H1 (cell line): ENCODE measurements around the gene MAN2A1. TPM values are rescaled to one million over a fixed set of nuclear protein-coding genes. Genes with fewer than 3 reads are reported as not detected.

Source experiments
- CTCF ChIA-PET: fragments of 300-600 bp; sonication (Branson Sonifier 250); formaldehyde crosslinking; loops from one replicate; lab custom pipeline; 2021; ENCODE audit not compliant: partially characterized antibody; lab: Charles Lee
- POLR2A ChIA-PET: fragments of 300-600 bp; sonication (Branson Sonifier 250); formaldehyde crosslinking; loops from one replicate; lab custom pipeline; 2021; ENCODE audit warnings: inconsistent platforms; ENCODE audit not compliant: partially characterized antibody; lab: Charles Lee
- DNase-seq, 2 experiments: peaks; one replicate each; pipeline versions ENCODE4 v3.0.0 to v3.0.0-alpha.2; 2010 to 2022; ENCODE audit warnings: low spot score in 2 of 2, low read depth in 1 of 2, mixed read lengths in 1 of 2
- FAIRE-seq: peaks from 2 replicates; lab custom pipeline; 2011; peaks lifted over from hg19 to GRCh38; lab: Jason Lieb, UNC
- H2AFZ ChIP-seq: 2 replicates; pipeline ENCODE4 v1.8.1; 2012; ENCODE audit warnings: low read length, inconsistent platforms
- H2AK5ac ChIP-seq: 2 replicates; pipeline ENCODE4 v1.6.1; 2013; ENCODE audit warnings: low read depth, low read length
- H2BK120ac ChIP-seq: replicated peaks from 2 replicates; pipeline ENCODE3; 2013; ENCODE audit warnings: low read depth, low read length, inconsistent platforms
- H2BK12ac ChIP-seq: 2 replicates; pipeline ENCODE4 v1.6.1; 2013; ENCODE audit warnings: low read depth, low read length
- H2BK15ac ChIP-seq: 2 replicates; pipeline ENCODE4 v1.6.1; 2013; ENCODE audit warnings: low read length
- H2BK20ac ChIP-seq: 2 replicates; pipeline ENCODE4 v1.6.1; 2013; ENCODE audit warnings: low read length
- H2BK5ac ChIP-seq: 2 replicates; pipeline ENCODE4 v1.6.1; 2013; ENCODE audit warnings: low read depth, low read length
- H3K14ac ChIP-seq: 2 replicates; pipeline ENCODE4 v1.6.1; 2013; ENCODE audit warnings: inconsistent platforms; ENCODE audit not compliant: insufficient read length
- H3K18ac ChIP-seq: 2 replicates; pipeline ENCODE4 v1.6.1; 2013; ENCODE audit warnings: low read length; ENCODE audit errors: extremely low read depth
- H3K23ac ChIP-seq: 2 replicates; pipeline ENCODE4 v1.6.1; 2013; ENCODE audit warnings: inconsistent platforms; ENCODE audit not compliant: insufficient read length
- H3K23me2 ChIP-seq: 2 replicates; pipeline ENCODE4 v1.6.1; 2013; ENCODE audit warnings: low read depth, low read length
- H3K27ac ChIP-seq: 2 replicates; pipeline ENCODE4 v1.6.1; 2011; ENCODE audit warnings: low read depth, low read length, inconsistent platforms
- H3K27me3 ChIP-seq, 4 experiments: replicated peaks in 1 of 4; 1 replicate in 1 of 4; 2 replicates in 3 of 4; pipeline versions ENCODE4 v1.6.1 to v1.8.1; 2011 to 2013; ENCODE audit warnings: low read length in 3 of 4, mild to moderate bottlenecking in 3 of 4, inconsistent platforms in 2 of 4, mixed read lengths in 2 of 4, moderate library complexity in 1 of 4; ENCODE audit not compliant: control insufficient read depth in 3 of 4, insufficient read depth in 3 of 4; ENCODE audit errors: extremely low read depth in 1 of 4
- H3K36me3 ChIP-seq, 4 experiments: 2 replicates each; pipeline versions ENCODE4 v1.6.1 to v1.8.1; 2011 to 2013; ENCODE audit warnings: mild to moderate bottlenecking in 4 of 4, low read length in 3 of 4, moderate library complexity in 2 of 4, control low read depth in 1 of 4, inconsistent platforms in 1 of 4; ENCODE audit not compliant: insufficient read depth in 4 of 4, control insufficient read depth in 2 of 4
- H3K4ac ChIP-seq: replicated peaks from 2 replicates; pipeline ENCODE3; 2013; ENCODE audit warnings: low read length, low read depth, mixed read lengths, inconsistent platforms; ENCODE audit not compliant: insufficient read length
- H3K4me1 ChIP-seq, 4 experiments: replicated peaks in 1 of 4; 1 replicate in 1 of 4; 2 replicates in 3 of 4; pipeline versions ENCODE4 v1.6.1 to v1.8.1; 2011 to 2013; ENCODE audit warnings: low read length in 3 of 4, inconsistent platforms in 2 of 4, mixed read lengths in 1 of 4; ENCODE audit not compliant: insufficient read depth in 4 of 4, control insufficient read depth in 3 of 4
- H3K4me2 ChIP-seq, 2 experiments: 2 replicates each; pipeline versions ENCODE4 v1.6.1 to v1.8.1; 2011 to 2013; ENCODE audit warnings: low read depth in 2 of 2, low read length in 2 of 2, control low read depth in 1 of 2, inconsistent platforms in 1 of 2, mild to moderate bottlenecking in 1 of 2; ENCODE audit not compliant: insufficient read depth in 1 of 2
- H3K4me3 ChIP-seq, 4 experiments: fragments of 200-600, 300-600 bp in 1 of 4; sonication (generic), shearing (Covaris generic), sonication (Bioruptor Twin) in 1 of 4; 2 replicates each; pipeline versions ENCODE4 v1.5.1 to v1.8.1; 2011 to 2016; ENCODE audit warnings: low read length in 4 of 4, low read depth in 3 of 4, control low read depth in 2 of 4, inconsistent platforms in 2 of 4, mild to moderate bottlenecking in 2 of 4, mixed read lengths in 1 of 4, moderate library complexity in 1 of 4; ENCODE audit not compliant: insufficient read depth in 2 of 4; ENCODE audit errors: extremely low read depth in 1 of 4
- H3K56ac ChIP-seq: replicated peaks from 2 replicates; pipeline ENCODE3; 2013; ENCODE audit warnings: low read depth, mild to moderate bottlenecking, mixed read lengths, low read length, inconsistent platforms; ENCODE audit not compliant: insufficient read length
- H3K79me1 ChIP-seq: 2 replicates; pipeline ENCODE4 v1.6.1; 2013; ENCODE audit warnings: low read depth, low read length, control low read depth
- H3K79me2 ChIP-seq, 2 experiments: 2 replicates each; pipeline versions ENCODE4 v1.6.1 to v1.8.1; 2012 to 2013; ENCODE audit warnings: low read length in 2 of 2, mild to moderate bottlenecking in 2 of 2, inconsistent platforms in 1 of 2; ENCODE audit not compliant: insufficient read depth in 2 of 2, control insufficient read depth in 1 of 2
- H3K9ac ChIP-seq, 4 experiments: replicated peaks in 1 of 4; 1 replicate in 1 of 4; 2 replicates in 3 of 4; pipeline versions ENCODE4 v1.6.1 to v1.8.1; 2011 to 2013; ENCODE audit warnings: low read depth in 3 of 4, low read length in 3 of 4, control low read depth in 2 of 4, mild to moderate bottlenecking in 2 of 4, moderate library complexity in 2 of 4, inconsistent platforms in 1 of 4; ENCODE audit errors: extremely low read depth in 1 of 4
- H3K9me3 ChIP-seq, 2 experiments: 2 replicates each; pipeline versions ENCODE4 v1.6.1 to v1.8.1; 2012 to 2013; ENCODE audit warnings: mild to moderate bottlenecking in 2 of 2, moderate library complexity in 2 of 2, control low read depth in 1 of 2, inconsistent platforms in 1 of 2, low read depth in 1 of 2, low read length in 1 of 2, mixed read lengths in 1 of 2; ENCODE audit not compliant: insufficient read depth in 2 of 2
- H4K20me1 ChIP-seq, 2 experiments: replicated peaks in 1 of 2; 2 replicates each; pipeline versions ENCODE3 to v1.8.1; 2011 to 2013; ENCODE audit warnings: inconsistent platforms in 2 of 2, low read length in 2 of 2, mild to moderate bottlenecking in 1 of 2; ENCODE audit not compliant: insufficient read depth in 2 of 2, control insufficient read depth in 1 of 2
- H4K5ac ChIP-seq: 2 replicates; pipeline ENCODE4 v1.6.1; 2013; ENCODE audit warnings: low read length, low read depth, mixed read lengths, inconsistent platforms; ENCODE audit not compliant: insufficient read length
- H4K8ac ChIP-seq: 2 replicates; pipeline ENCODE4 v1.8.0; 2013; ENCODE audit warnings: mild to moderate bottlenecking, moderate library complexity, low read length, inconsistent platforms; ENCODE audit not compliant: insufficient read depth; ENCODE audit errors: extremely low read depth
- H4K91ac ChIP-seq: replicated peaks from 2 replicates; pipeline ENCODE3; 2013; ENCODE audit warnings: low read length, mixed read lengths, inconsistent platforms; ENCODE audit not compliant: insufficient read length
- CEBPB ChIP-seq: IDR thresholded peaks from 2 replicates; pipeline ENCODE4 v1.6.1; 2012; ENCODE audit warnings: low read depth, low read length
- CTBP2 ChIP-seq: IDR thresholded peaks from 2 replicates; pipeline ENCODE4 v1.7.0; 2011; ENCODE audit warnings: borderline replicate concordance, mild to moderate bottlenecking, moderate library complexity, mixed read lengths, low read length; ENCODE audit not compliant: insufficient read depth, insufficient read length
- KDM4A ChIP-seq: IDR thresholded peaks from one replicate; pipeline ENCODE4 v1.7.1; 2012; ENCODE audit warnings: low read depth, mild to moderate bottlenecking, moderate library complexity, low read length, inconsistent platforms; ENCODE audit not compliant: severe bottlenecking
- NANOG ChIP-seq: IDR thresholded peaks from 2 replicates; pipeline ENCODE4 v1.6.1; 2011; ENCODE audit warnings: low read length, low read depth, mild to moderate bottlenecking, inconsistent platforms; ENCODE audit not compliant: insufficient read depth, poor library complexity, severe bottlenecking
- SRF ChIP-seq: IDR thresholded peaks from 2 replicates; pipeline ENCODE4 v1.6.1; 2011; ENCODE audit warnings: mild to moderate bottlenecking, low read depth, low read length, moderate library complexity
- polyA plus RNA-seq, 7 experiments: library from polyadenylated mRNA; depleted of rRNA in 3 of 7; stranded (reverse) in 5 of 7; unstranded in 2 of 7; fragments of >200 nt in 5 of 7; fragments of 200-250 nt in 2 of 7; gene quantifications; 1 replicate in 5 of 7; 2 replicates in 1 of 7; 4 replicates in 1 of 7; pipeline versions ENCODE4 v1.2.1 to v1.2.3, GENCODE V29; 2011 to 2013; ENCODE audit warnings: missing spikeins in 2 of 7, mixed read lengths in 2 of 7
- total RNA-seq: library from RNA; stranded (reverse); fragmentation: NEBNext Ultra II Directional; extraction: Animal tissue kit (Norgen Biotek cat#: 25700); gene quantifications from 2 replicates; pipeline ENCODE4 v1.2.1, GENCODE V29; 2021

Gene MAN2A1
- total and polyA plus RNA-seq, 2 of the 8 experiments (the other 6 are each of a cell fraction or from before 2014, with no cell fraction given): 29.1 to 102 TPM

DNA sequence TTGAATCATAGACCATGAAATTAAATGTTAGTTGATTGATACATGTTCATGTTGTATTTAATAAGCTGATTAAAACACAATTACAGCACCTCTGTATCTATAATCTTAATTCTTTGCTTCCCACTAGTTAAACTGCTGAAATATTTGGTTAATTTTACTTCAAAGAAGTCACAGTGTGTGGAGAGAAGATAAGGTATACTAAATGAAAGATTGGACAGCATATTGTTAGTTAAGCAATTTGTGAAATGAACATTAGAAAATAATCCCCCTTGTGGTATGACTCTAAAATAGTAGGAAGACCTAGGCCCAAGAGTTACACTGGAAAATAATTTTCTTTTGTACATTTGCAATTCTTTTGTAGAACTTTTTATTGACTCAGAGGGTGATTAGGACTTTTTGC lies 30.3 kb downstream of the MAN2A1 start:
- Histone ChIP-seq H3K14ac (no peak overlapping the region), H3K4ac (no peak overlapping the region), H3K56ac (no peak overlapping the region), H2BK20ac (no peak overlapping the region), H3K27me3 (no peaks in the 10 kb centered on the region), H4K91ac (no peak overlapping the region), H2BK15ac (no peak overlapping the region), H2AK5ac (no peak overlapping the region), H3K18ac (no peak overlapping the region), H3K4me1 (no peaks in the 10 kb centered on the region), H3K79me1 (0 out of 2 replicates have a peak, but pooled peaks cover 4% of the 10 kb centered on the region), H3K27ac (no peak overlapping the region), H2BK120ac (no peak overlapping the region), H2BK5ac (no peak overlapping the region), H3K36me3 (peaks cover 0 to 32% (median 5%) of the 10 kb centered on the region in 4 experiments; a peak in 4 of 8 replicates), H4K5ac (no peak overlapping the region), H3K23ac (no peak overlapping the region), H3K4me2 (no peak overlapping the region), H3K9me3 (no peaks in the 10 kb centered on the region), H2BK12ac (no peak overlapping the region), H3K23me2 (no peaks in the 10 kb centered on the region), H3K79me2 (peaks cover 0 to 72% of the 10 kb centered on the region in 2 experiments; a peak in 2 of 4 replicates), H4K20me1 (peaks cover 0 to under 1% of the 10 kb centered on the region in 2 experiments), H3K4me3 (no peak overlapping the region), H2AFZ (no peak overlapping the region), H4K8ac (no peak overlapping the region), H3K9ac (no peak overlapping the region)
- no peak for TF ChIP-seq SRF
- TF ChIP-seq CTBP2: no peak
- no peak for TF ChIP-seq KDM4A
- no peak for TF ChIP-seq NANOG
- TF ChIP-seq CEBPB: no peak
- FAIRE-seq (no peak), DNase-seq (no peak)
- ChIA-PET CTCF (no interaction called here), POLR2A (no interaction called here)
